Trophoblast cell (in vitro differentiated cells and primary cell): Measurements from ENCODE around the gene KCTD2.
A peak's percentile ranks its signal among the peaks of the same experiment; 100 is the strongest.
"Not testable (repeated sequence)": the region's sequence is repeated elsewhere in the genome, so short reads cannot be mapped to it uniquely, and the experiment has no call there.

ENCODE experiments used
- DNase-seq, 2 donors: peaks; one replicate each; pipeline ENCODE4 v3.0.0-alpha.2; 2016
- H2AFZ ChIP-seq: 2 replicates; pipeline ENCODE4 v1.6.1; 2013; ENCODE audit warnings: low read length, moderate library complexity, mild to moderate bottlenecking; ENCODE audit not compliant: insufficient read depth, poor library complexity
- H2AK5ac ChIP-seq: 2 replicates; pipeline ENCODE4 v1.6.1; 2013; ENCODE audit warnings: mild to moderate bottlenecking, low read length
- H2BK120ac ChIP-seq: 2 replicates; pipeline ENCODE4 v1.6.1; 2013; ENCODE audit warnings: low read length, mild to moderate bottlenecking, moderate library complexity; ENCODE audit not compliant: insufficient read depth, poor library complexity
- H2BK12ac ChIP-seq: 2 replicates; pipeline ENCODE4 v1.6.1; 2013; ENCODE audit warnings: mild to moderate bottlenecking, low read length, moderate library complexity
- H2BK5ac ChIP-seq: 2 replicates; pipeline ENCODE4 v1.6.1; 2013; ENCODE audit warnings: low read length, low read depth, moderate library complexity, mild to moderate bottlenecking; ENCODE audit not compliant: poor library complexity
- H3K14ac ChIP-seq: 2 replicates; pipeline ENCODE4 v1.6.1; 2013; ENCODE audit warnings: mild to moderate bottlenecking, low read length
- H3K18ac ChIP-seq: 2 replicates; pipeline ENCODE4 v1.6.1; 2013; ENCODE audit warnings: mild to moderate bottlenecking, low read length
- H3K23ac ChIP-seq: 2 replicates; pipeline ENCODE4 v1.6.1; 2013; ENCODE audit warnings: low read length
- H3K27ac ChIP-seq: 2 replicates; pipeline ENCODE4 v1.5.1; 2013; ENCODE audit warnings: low read depth, mild to moderate bottlenecking, inconsistent platforms, low read length, moderate library complexity
- H3K27me3 ChIP-seq: 2 replicates; pipeline ENCODE4 v1.6.1; 2013; ENCODE audit warnings: inconsistent platforms, mild to moderate bottlenecking, low read length, moderate library complexity; ENCODE audit not compliant: insufficient read depth
- H3K36me3 ChIP-seq, 2 experiments: 1 replicate in 1 of 2; 2 replicates in 1 of 2; pipeline ENCODE4 v1.6.1; 2013; ENCODE audit warnings: low read length in 2 of 2, mild to moderate bottlenecking in 2 of 2, moderate library complexity in 1 of 2; ENCODE audit not compliant: insufficient read depth in 2 of 2, control insufficient read depth in 1 of 2
- H3K4ac ChIP-seq: 2 replicates; pipeline ENCODE4 v1.6.1; 2013; ENCODE audit warnings: low read depth, mild to moderate bottlenecking, low read length, moderate library complexity
- H3K4me1 ChIP-seq, 2 experiments: 1 replicate in 1 of 2; 2 replicates in 1 of 2; pipeline ENCODE4 v1.6.1; 2013; ENCODE audit warnings: low read length in 2 of 2, mild to moderate bottlenecking in 2 of 2, moderate library complexity in 1 of 2; ENCODE audit not compliant: insufficient read depth in 2 of 2, control insufficient read depth in 1 of 2
- H3K4me2 ChIP-seq: 2 replicates; pipeline ENCODE4 v1.6.1; 2013; ENCODE audit warnings: inconsistent platforms, mild to moderate bottlenecking, low read length, moderate library complexity
- H3K4me3 ChIP-seq: 2 replicates; pipeline ENCODE4 v1.5.1; 2013; ENCODE audit warnings: mild to moderate bottlenecking, low read depth, low read length, inconsistent platforms
- H3K79me1 ChIP-seq: one replicate; pipeline ENCODE4 v1.6.1; 2013; ENCODE audit warnings: low read length
- H3K79me2 ChIP-seq: 2 replicates; pipeline ENCODE4 v1.6.1; 2013; ENCODE audit warnings: low read length, mild to moderate bottlenecking; ENCODE audit not compliant: control insufficient read depth, insufficient read depth, poor library complexity
- H3K9ac ChIP-seq: 2 replicates; pipeline ENCODE4 v1.6.1; 2013; ENCODE audit warnings: mild to moderate bottlenecking, low read length
- H3K9me3 ChIP-seq: 2 replicates; pipeline ENCODE4 v1.6.1; 2013; ENCODE audit warnings: low read depth, mild to moderate bottlenecking, control low read depth, inconsistent platforms, low read length; ENCODE audit not compliant: insufficient read depth
- H4K12ac ChIP-seq: 2 replicates; pipeline ENCODE4 v1.6.1; 2013; ENCODE audit warnings: low read depth, mild to moderate bottlenecking, low read length, moderate library complexity
- H4K8ac ChIP-seq: 2 replicates; pipeline ENCODE4 v1.6.1; 2013; ENCODE audit warnings: low read depth, mild to moderate bottlenecking, low read length, moderate library complexity
- H4K91ac ChIP-seq: one replicate; pipeline ENCODE4 v1.6.1; 2013; ENCODE audit warnings: low read depth, mild to moderate bottlenecking, low read length, moderate library complexity
- WGBS: extraction: QIAGEN DNeasy Blood & Tissue Kit; methylation state at CpG from one replicate; pipeline ENCODE4 v1.1.7; 2013; ENCODE audit warnings: missing lambda C conversion rate; ENCODE audit not compliant: insufficient read length, insufficient coverage; ENCODE audit errors: extremely low coverage; 5-methylcytosine and 5-hydroxymethylcytosine counted together

The KCTD2 gene

DNA sequence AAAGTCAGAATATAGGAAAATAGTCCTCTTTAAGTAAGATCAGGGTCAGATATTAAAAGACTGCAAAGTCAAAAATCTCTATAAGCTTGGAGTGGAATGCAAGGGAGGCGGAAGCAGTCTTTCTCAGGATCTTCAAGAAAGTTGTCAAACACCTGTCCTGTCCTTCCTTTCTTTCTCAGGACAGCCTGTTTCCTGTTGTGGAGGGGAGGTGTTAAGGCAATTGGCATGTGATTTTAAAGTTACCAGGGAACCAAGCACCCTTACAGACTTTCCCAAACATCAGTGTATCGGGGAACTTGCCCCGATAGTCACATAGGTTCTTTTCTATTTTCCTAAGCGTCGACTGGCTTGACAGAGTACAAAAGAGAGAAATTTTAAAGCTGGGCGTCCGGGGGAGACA is 2.3 kb upstream of the KCTD2 start:
- DNase-seq, result no peak
- H2BK12ac ChIP-seq, result no peak overlapping the region
- H4K91ac ChIP-seq, result no peak overlapping the region
- no peak overlapping the region for H2BK120ac ChIP-seq
- H4K12ac ChIP-seq, result no peak overlapping the region
- no peak overlapping the region for H3K4me2 ChIP-seq
- H3K18ac ChIP-seq, result no peak overlapping the region
- H3K9me3 ChIP-seq, result no peaks in the 10 kb centered on the region
- H3K36me3 ChIP-seq, result peaks cover 14 to 23% of the 10 kb centered on the region in 2 experiments
- H3K4me1 ChIP-seq, result peaks cover 2 to 7% of the 10 kb centered on the region in 2 experiments
- H3K79me2 ChIP-seq, result peaks cover 12% of the 10 kb centered on the region
- H2BK5ac ChIP-seq, result no peak overlapping the region
- no peaks in the 10 kb centered on the region for H3K27me3 ChIP-seq
- peaks cover 8% of the 10 kb centered on the region for H3K79me1 ChIP-seq
- no peak overlapping the region for H3K14ac ChIP-seq
- no peak overlapping the region for H2AK5ac ChIP-seq
- no CpG with 5 or more reads among the region's 7 CpGs for WGBS
- no peak overlapping the region for H3K4me3 ChIP-seq
- no peak overlapping the region for H3K4ac ChIP-seq
- no peak overlapping the region for H2AFZ ChIP-seq
- no peak overlapping the region for H3K27ac ChIP-seq
- H3K9ac ChIP-seq, result no peak overlapping the region
- H4K8ac ChIP-seq, result no peak overlapping the region
- H3K23ac ChIP-seq, result no peak overlapping the region

GRCh38 chr17:75045946-75046406 is 1.0 kb upstream of the KCTD2 start:
- not testable (repeated sequence) for H2BK5ac ChIP-seq, H4K91ac ChIP-seq, H2AK5ac ChIP-seq, H3K14ac ChIP-seq, H3K27me3 ChIP-seq, H3K9me3 ChIP-seq, H3K79me1 ChIP-seq, DNase-seq, H3K4me1 ChIP-seq, H3K23ac ChIP-seq, H3K18ac ChIP-seq, H2BK120ac ChIP-seq, H2AFZ ChIP-seq, H2BK12ac ChIP-seq
- peak overlapping the region; percentile 86 for H3K4me2 ChIP-seq
- peak overlapping the region; percentile 97 for H3K4me3 ChIP-seq
- WGBS, result no CpG with 5 or more reads among the region's 25 CpGs
- H3K4ac ChIP-seq, result peak overlapping the region; percentile 30
- H4K12ac ChIP-seq, result peak overlapping the region; percentile 55
- H3K9ac ChIP-seq, result peak overlapping the region; percentile 90
- H3K27ac ChIP-seq, result peak overlapping the region; percentile 52
- peaks cover 12% of the 10 kb centered on the region for H3K79me2 ChIP-seq
- H4K8ac ChIP-seq, result peak overlapping the region; percentile 70
- H3K36me3 ChIP-seq, result peaks cover 10 to 14% of the 10 kb centered on the region in 2 experiments

GRCh38 chr17:75047398-75048098 is 523 bp downstream of the KCTD2 start:
- Histone ChIP-seq H3K4me1 (peaks cover 2 to 7% of the 10 kb centered on the region in 2 experiments), H3K9ac (peak overlapping the region; percentile 75), H3K23ac (no peak overlapping the region), H3K4me2 (peak overlapping the region; percentile 75), H3K4me3 (peak overlapping the region; percentile 81), H3K9me3 (no peaks in the 10 kb centered on the region), H3K79me1 (peaks cover 8% of the 10 kb centered on the region), H2AFZ (peak overlapping the region; percentile 73), H3K27me3 (no peaks in the 10 kb centered on the region), H3K79me2 (peaks cover 12% of the 10 kb centered on the region), H3K14ac (peak overlapping the region; percentile 93), H2BK120ac (peak overlapping the region; percentile 77), H2BK5ac (peak overlapping the region; percentile 74), H4K91ac (peak overlapping the region; percentile 86), H3K36me3 (peaks cover 4 to 8% of the 10 kb centered on the region in 2 experiments), H3K18ac (peak overlapping the region; percentile 90), H4K12ac (peak overlapping the region; percentile 84), H3K27ac (peak overlapping the region; percentile 42), H3K4ac (peak overlapping the region; percentile 31), H2BK12ac (no peak overlapping the region), H4K8ac (peak overlapping the region; percentile 89), H2AK5ac (peak overlapping the region; percentile 74)
- no CpG with 5 or more reads among the region's 38 CpGs for WGBS
- peak in 1 of 2 donors; percentile 34 for DNase-seq

- no peaks in the 10 kb centered on the region for H3K27me3 ChIP-seq
- no peak for DNase-seq
- peaks cover 8% of the 10 kb centered on the region for H3K79me1 ChIP-seq
- H2AFZ ChIP-seq, result no peak overlapping the region
- no peak overlapping the region for H3K4ac ChIP-seq
- WGBS, result no CpG with 5 or more reads among the region's 5 CpGs
- no peak overlapping the region for H4K12ac ChIP-seq
- H3K4me1 ChIP-seq, result peaks cover 2 to 7% of the 10 kb centered on the region in 2 experiments
- peaks cover 12% of the 10 kb centered on the region for H3K79me2 ChIP-seq
- no peak overlapping the region for H2BK12ac ChIP-seq
- H3K4me2 ChIP-seq, result peak overlapping the region; percentile 75
- H3K14ac ChIP-seq, result no peak overlapping the region
- no peak overlapping the region for H3K27ac ChIP-seq
- H3K18ac ChIP-seq, result no peak overlapping the region
- H3K23ac ChIP-seq, result peak overlapping the region; percentile 11
- no peak overlapping the region for H3K9ac ChIP-seq
- no peak overlapping the region for H2BK5ac ChIP-seq
- H3K36me3 ChIP-seq, result peaks cover 12 to 15% of the 10 kb centered on the region in 2 experiments
- no peak overlapping the region for H2AK5ac ChIP-seq
- no peak overlapping the region for H4K91ac ChIP-seq
- no peak overlapping the region for H2BK120ac ChIP-seq
- no peaks in the 10 kb centered on the region for H3K9me3 ChIP-seq
- H4K8ac ChIP-seq, result no peak overlapping the region
- H3K4me3 ChIP-seq, result no peak overlapping the region
Measured at GRCh38 chr17:75048249-75048878, 1.3 kb downstream of the KCTD2 start.
